T-cell (primary cell): ENCODE data around the gene UFL1. TPM values are rescaled to one million over a fixed set of nuclear protein-coding genes. Genes with fewer than 3 reads are reported as not detected.
"Not testable (repeated sequence)": the region's sequence is repeated elsewhere in the genome, so short reads cannot be mapped to it uniquely, and the experiment has no call there.

Experiments
- ATAC-seq, 4 experiments: fragments of 200-7000 bp in 3 of 4; fragments of 150-1000 bp in 1 of 4; cut with Tn5 transposase; replicated peaks in 1 of 4; 1 replicate in 3 of 4; 2 replicates in 1 of 4; pipeline ENCODE4 v1.10.0; 2021; ENCODE audit warnings: moderate library complexity in 3 of 4, mild to moderate bottlenecking in 2 of 4, moderate number of reproducible peaks in 1 of 4
- CTCF ChIA-PET, 2 donors: fragments of 300-600 bp; sonication (Branson Sonifier 250); formaldehyde crosslinking; loops; one replicate each; lab custom pipeline; 2022; ENCODE audit warnings: antibody characterized with exemption in 2 of 2; lab: Charles Lee
- POLR2A ChIA-PET, 2 donors: fragments of 300-600 bp; sonication (Branson Sonifier 250); formaldehyde crosslinking; loops; one replicate each; lab custom pipeline; 2022; ENCODE audit warnings: antibody characterized with exemption in 2 of 2; lab: Charles Lee
- DNase-seq, 35 experiments: peaks; one replicate each; pipeline versions ENCODE4 v3.0.0 to v3.0.0-alpha.2; 2013 to 2023
- H3K27ac ChIP-seq: one replicate; pipeline ENCODE4 v1.5.1; 2013; ENCODE audit warnings: low read length
- H3K27me3 ChIP-seq, 2 experiments: replicated peaks in 1 of 2; 1 replicate in 1 of 2; 2 replicates in 1 of 2; pipeline versions ENCODE4 v1.6.1 to v1.7.0; 2013; ENCODE audit warnings: low read length in 1 of 2, mixed read lengths in 1 of 2; ENCODE audit not compliant: control insufficient read depth in 2 of 2, insufficient read depth in 2 of 2; ENCODE audit errors: extremely low read depth in 1 of 2
- H3K36me3 ChIP-seq, 2 donors: 1 replicate in 1 of 2; 2 replicates in 1 of 2; pipeline versions ENCODE4 v1.6.1 to v1.7.0; 2013; ENCODE audit warnings: low read length in 1 of 2; ENCODE audit not compliant: control insufficient read depth in 2 of 2, insufficient read depth in 1 of 2; ENCODE audit errors: extremely low read depth in 1 of 2
- H3K4me1 ChIP-seq, 2 experiments: 1 replicate in 1 of 2; 2 replicates in 1 of 2; pipeline versions ENCODE4 v1.6.1 to v1.7.0; 2013; ENCODE audit warnings: low read length in 2 of 2, mixed read lengths in 1 of 2; ENCODE audit not compliant: insufficient read depth in 2 of 2, control insufficient read depth in 1 of 2; ENCODE audit errors: extremely low read depth in 1 of 2
- H3K4me3 ChIP-seq, 2 donors: 1 replicate in 1 of 2; 2 replicates in 1 of 2; pipeline versions ENCODE4 v1.5.1 to v1.7.0; 2013; ENCODE audit warnings: mild to moderate bottlenecking in 2 of 2, low read length in 1 of 2, moderate library complexity in 1 of 2; ENCODE audit not compliant: control insufficient read depth in 1 of 2; ENCODE audit errors: extremely low read depth in 1 of 2
- H3K9me3 ChIP-seq: 2 replicates; pipeline ENCODE4 v1.7.0; 2013
- H3K27ac Mint-ChIP-seq, 2 donors: one replicate each; pipeline ENCODE4 v1.8.0; 2020 to 2021; ENCODE audit warnings: mild to moderate bottlenecking in 2 of 2, mixed read lengths in 2 of 2
- H3K27me3 Mint-ChIP-seq, 2 donors: one replicate each; pipeline ENCODE4 v1.8.0; 2021 to 2022; ENCODE audit warnings: mixed read lengths in 2 of 2
- H3K36me3 Mint-ChIP-seq: one replicate; pipeline ENCODE4 v1.8.0; 2021; ENCODE audit warnings: mixed read lengths
- H3K4me1 Mint-ChIP-seq, 3 donors: one replicate each; pipeline ENCODE4 v1.8.0; 2020 to 2022; ENCODE audit warnings: mixed read lengths in 3 of 3, mild to moderate bottlenecking in 1 of 3
- H3K4me3 Mint-ChIP-seq, 3 donors: one replicate each; pipeline ENCODE4 v1.8.0; 2020 to 2022; ENCODE audit warnings: mild to moderate bottlenecking in 3 of 3, mixed read lengths in 3 of 3, moderate library complexity in 3 of 3
- H3K9me3 Mint-ChIP-seq, 3 donors: one replicate each; pipeline ENCODE4 v1.8.0; 2020 to 2022; ENCODE audit warnings: mixed read lengths in 3 of 3
- WGBS: methylation state at CpG from one replicate; pipeline ENCODE4 v1.1.5; 2013; ENCODE audit warnings: missing lambda C conversion rate; ENCODE audit not compliant: insufficient coverage; 5-methylcytosine and 5-hydroxymethylcytosine counted together
- total RNA-seq, 35 experiments: library from RNA in 6 of 35; stranded (reverse) in 6 of 35; fragments of 120-200 nt in 1 of 35; gene quantifications; one replicate each; pipeline versions ENCODE4 v1.2.1 to v1.2.4 and lab custom pipeline; 2013 to 2026

UFL1 gene
- total RNA-seq, 5 donors from 2014 or later (not counting 1 experiment from before 2014, with no cell fraction given) = 19.3 to 29.4 (median 27.7) TPM

DNA sequence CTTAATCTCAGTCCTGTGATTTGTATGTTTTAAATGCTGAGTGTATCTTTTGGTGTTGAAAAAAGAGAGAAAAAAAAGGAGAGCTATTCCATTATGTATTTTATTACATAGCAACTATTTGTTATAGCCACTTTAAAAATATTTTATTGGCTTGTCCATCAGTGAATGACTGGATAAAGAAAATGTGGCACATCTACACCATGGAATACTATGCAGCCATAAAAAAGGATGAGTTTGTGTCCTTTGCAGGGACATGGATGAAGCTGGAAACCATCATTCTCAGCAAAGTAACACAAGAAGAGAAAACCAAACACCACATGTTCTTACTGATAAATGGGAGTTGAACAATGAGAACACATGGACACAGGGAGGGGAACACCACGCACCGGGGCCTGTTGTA, 38.1 kb downstream of the UFL1 start:
- H3K4me1 ChIP-seq, H3K27me3 ChIP-seq, ATAC-seq, H3K27me3 Mint-ChIP-seq, H3K9me3 ChIP-seq, DNase-seq, H3K27ac ChIP-seq, H3K36me3 ChIP-seq, H3K9me3 Mint-ChIP-seq, H3K4me3 Mint-ChIP-seq, H3K27ac Mint-ChIP-seq, H3K4me1 Mint-ChIP-seq, H3K4me3 ChIP-seq, CTCF ChIA-PET, POLR2A ChIA-PET: not testable (repeated sequence)
- WGBS = no CpG with 5 or more reads among the region's 2 CpGs
- peaks cover 15% of the 10 kb centered on the region for H3K36me3 Mint-ChIP-seq

DNA sequence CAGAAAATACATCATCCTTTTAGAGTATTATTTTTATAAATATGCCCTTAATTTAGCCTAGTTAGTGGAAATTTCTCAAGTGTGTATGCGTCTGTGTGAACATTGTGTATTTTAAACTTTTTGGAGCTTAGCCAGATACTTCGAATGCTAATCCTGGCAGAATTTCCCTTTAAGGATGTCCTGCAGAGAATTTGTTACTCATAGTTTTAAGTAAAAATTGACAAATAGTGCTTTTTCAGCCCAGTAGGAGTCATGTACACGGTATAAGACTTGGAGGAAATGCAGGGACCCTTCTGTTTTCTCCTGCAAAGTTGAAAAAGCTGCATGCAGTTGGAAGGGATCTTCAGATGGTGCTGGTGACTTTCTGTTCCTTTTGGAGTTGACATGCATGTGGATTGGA, 41.3 kb downstream of the UFL1 start, which contains the start of gene FHL5:
FHL5 (plus strand) TSS at position 243 of the 400 bp plus-strand sequence. CDS start 40,486 bp downstream, outside the sequence.
- DNase-seq (no peak), ATAC-seq (no peak)
- Histone ChIP-seq H3K4me3 (no peak within 1 kb of the TSS), H3K36me3 (no peaks in the 10 kb centered on the region), H3K27ac (no peak within 1 kb of the TSS), H3K27me3 (peaks cover 0 to 2% of the 10 kb centered on the region in 2 experiments), H3K9me3 (no peaks in the 10 kb centered on the region), H3K4me1 (no peaks in the 10 kb centered on the region)
- POLR2A ChIA-PET = no interaction called here
- Mint-ChIP-seq H3K36me3 (no peaks in the 10 kb centered on the region), H3K4me3 (no peak within 1 kb of the TSS), H3K27me3 (peaks cover 0 to 3% of the 10 kb centered on the region in 2 donors), H3K4me1 (peaks cover 0 to 3% (median 0%) of the 10 kb centered on the region in 3 donors), H3K9me3 (no peaks in the 10 kb centered on the region), H3K27ac (no peak within 1 kb of the TSS)
- 60% methylated on average over 1 of the region's 3 CpGs for WGBS
- CTCF ChIA-PET = no interaction called here

DNA sequence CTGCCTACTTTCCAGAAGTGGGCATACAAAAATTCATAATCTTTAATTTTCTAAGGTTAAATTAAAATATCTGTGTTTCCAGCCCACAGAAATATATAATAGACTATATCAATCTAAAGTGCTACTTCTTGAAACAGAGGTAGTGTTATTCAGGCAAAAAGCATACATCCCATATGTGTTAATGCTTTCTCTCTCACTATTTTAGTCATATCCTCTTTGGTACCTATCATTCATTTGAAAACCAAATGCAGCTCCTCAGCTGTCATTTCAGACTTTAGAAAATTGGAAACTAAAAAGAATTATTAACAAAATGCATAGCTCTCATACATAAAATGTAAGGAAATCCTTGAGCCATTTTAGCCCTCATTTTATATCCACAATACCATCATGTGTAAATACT, 42.2 kb downstream of the UFL1 start:
- no peak overlapping the region for H3K27ac ChIP-seq
- Mint-ChIP-seq H3K27ac (no peak overlapping the region), H3K4me1 (peaks cover 0 to 3% (median 0%) of the 10 kb centered on the region in 3 donors), H3K36me3 (no peaks in the 10 kb centered on the region), H3K9me3 (peaks cover 0 to 2% (median 0%) of the 10 kb centered on the region in 3 donors), H3K27me3 (peaks cover under 1 to 12% of the 10 kb centered on the region in 2 donors), H3K4me3 (no peak overlapping the region)
- ChIA-PET POLR2A (no interaction called here), CTCF (no interaction called here)
- no peak overlapping the region for H3K4me3 ChIP-seq
- no peaks in the 10 kb centered on the region for H3K36me3 ChIP-seq
- H3K4me1 ChIP-seq = no peaks in the 10 kb centered on the region
- DNase-seq (no peak), ATAC-seq (no peak)
- H3K9me3 ChIP-seq = no peaks in the 10 kb centered on the region
- H3K27me3 ChIP-seq = peaks cover 0 to 2% of the 10 kb centered on the region in 2 experiments

DNA sequence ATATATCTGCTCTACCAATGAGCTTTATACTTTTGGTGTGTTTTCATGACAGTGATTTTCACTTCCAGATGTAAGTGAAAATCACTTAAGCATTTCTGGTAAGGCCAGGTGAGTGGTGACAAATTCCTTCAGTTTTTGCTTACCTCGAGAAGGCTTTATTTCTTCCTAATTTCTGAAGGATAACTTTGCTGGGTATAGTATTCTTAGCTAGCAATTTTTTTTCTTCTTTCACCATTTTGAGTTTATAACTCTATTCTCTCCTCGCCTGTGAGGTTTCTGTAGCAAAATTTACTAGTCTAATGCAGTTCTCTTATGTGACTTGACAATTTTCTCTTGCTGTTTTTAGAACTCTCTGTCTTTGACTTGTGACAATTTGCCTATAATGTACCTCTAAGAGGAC, 48.4 kb downstream of the UFL1 start:
- Histone ChIP-seq H3K27ac (no peak overlapping the region), H3K36me3 (no peaks in the 10 kb centered on the region), H3K4me3 (no peak overlapping the region), H3K27me3 (peaks cover 0 to 18% of the 10 kb centered on the region in 2 experiments), H3K4me1 (no peaks in the 10 kb centered on the region), H3K9me3 (peaks cover 6% of the 10 kb centered on the region)
- ChIA-PET CTCF (no interaction called here), POLR2A (interaction anchor here (0.6 to 0.7 kb wide), 2 partner anchors 8 to 22 kb away, joined by 6 read pairs; no protein-coding TSS in a partner anchor)
- WGBS = no CpG with 5 or more reads among the region's 2 CpGs
- Mint-ChIP-seq H3K9me3 (peaks cover 14 to 23% (median 15%) of the 10 kb centered on the region in 3 donors), H3K27ac (no peak overlapping the region), H3K4me1 (no peaks in the 10 kb centered on the region), H3K27me3 (peaks cover 18 to 21% of the 10 kb centered on the region in 2 donors), H3K36me3 (no peaks in the 10 kb centered on the region), H3K4me3 (no peak overlapping the region)
- no peak for ATAC-seq
- no peak for DNase-seq

DNA sequence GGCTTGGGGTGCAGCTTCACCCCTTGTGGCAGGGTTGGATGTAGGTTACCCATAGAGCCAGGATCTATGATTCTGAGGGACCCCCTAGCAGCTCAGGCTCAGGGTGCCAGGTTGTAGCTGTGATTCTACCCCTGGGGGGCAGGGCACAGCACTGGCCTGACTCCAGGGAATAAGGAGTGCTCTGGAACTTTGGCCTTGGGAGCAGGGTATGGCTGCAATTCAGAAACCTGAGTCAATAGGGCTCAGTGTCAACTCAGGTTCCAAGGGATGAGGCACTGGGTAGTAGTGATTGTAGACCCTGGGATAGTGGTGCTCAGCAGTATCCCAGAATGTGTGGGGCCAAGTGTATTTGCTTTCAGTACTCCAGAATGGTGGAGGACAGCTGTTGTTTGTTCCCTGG, 49.9 kb downstream of the UFL1 start:
- ChIA-PET POLR2A (interaction anchor here in 1 of 2 donors (0.8 kb wide), 1 partner anchor 302 kb away, joined by 3 read pairs; no protein-coding TSS in a partner anchor), CTCF (no interaction called here)
- Mint-ChIP-seq H3K9me3 (peaks cover 14 to 23% (median 15%) of the 10 kb centered on the region in 3 donors), H3K27ac (no peak overlapping the region), H3K36me3 (no peaks in the 10 kb centered on the region), H3K4me3 (no peak overlapping the region), H3K4me1 (no peaks in the 10 kb centered on the region), H3K27me3 (peaks cover 25 to 28% of the 10 kb centered on the region in 2 donors)
- H3K4me1 ChIP-seq = no peaks in the 10 kb centered on the region
- no peak for ATAC-seq
- H3K27me3 ChIP-seq = peaks cover 0 to 18% of the 10 kb centered on the region in 2 experiments
- H3K27ac ChIP-seq = no peak overlapping the region
- DNase-seq = no peak
- peaks cover 6% of the 10 kb centered on the region for H3K9me3 ChIP-seq
- H3K4me3 ChIP-seq = no peak overlapping the region
- no peaks in the 10 kb centered on the region for H3K36me3 ChIP-seq

DNA sequence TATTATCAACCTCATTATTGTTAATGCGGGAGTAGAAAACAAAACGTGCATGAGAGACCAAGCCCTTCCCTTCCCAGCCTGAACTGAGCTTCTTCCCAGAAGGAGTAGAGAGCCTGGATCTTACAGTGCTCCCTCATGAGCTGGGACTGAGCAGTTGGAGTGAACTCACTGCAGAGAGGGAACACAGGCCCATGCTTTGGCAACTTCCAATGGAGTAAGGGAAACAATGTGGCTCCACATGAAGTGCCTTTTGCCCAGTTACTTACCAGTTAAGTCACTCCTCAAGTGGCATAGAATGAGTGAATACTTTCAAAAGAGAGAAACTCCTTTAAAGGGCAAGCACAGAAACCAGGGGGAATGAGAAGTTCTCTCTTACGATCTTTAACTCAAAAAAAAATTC, 53.8 kb downstream of the UFL1 start:
- no peak overlapping the region for H3K27ac ChIP-seq
- Mint-ChIP-seq H3K27me3 (peaks cover 18 to 20% of the 10 kb centered on the region in 2 donors), H3K36me3 (no peaks in the 10 kb centered on the region), H3K9me3 (peaks cover 4 to 7% (median 4%) of the 10 kb centered on the region in 3 donors), H3K27ac (no peak overlapping the region), H3K4me1 (no peaks in the 10 kb centered on the region), H3K4me3 (no peak overlapping the region)
- no CpG with 5 or more reads among the region's 3 CpGs for WGBS
- peaks cover 0 to 22% of the 10 kb centered on the region in 2 experiments for H3K27me3 ChIP-seq
- no peaks in the 10 kb centered on the region for H3K4me1 ChIP-seq
- CTCF ChIA-PET = no interaction called here
- DNase-seq = no peak
- no peaks in the 10 kb centered on the region for H3K9me3 ChIP-seq
- no peaks in the 10 kb centered on the region for H3K36me3 ChIP-seq
- POLR2A ChIA-PET = no interaction called here
- no peak for ATAC-seq
- H3K4me3 ChIP-seq = no peak overlapping the region
